SU-DHL-6 (cell line): ENCODE data around the gene TNNC1.

Experiments
- EZH2phosphoT487 ChIP-seq: fragments of 200-600 bp; sonication (generic), shearing (Covaris generic); conservative IDR thresholded peaks from 2 replicates; pipeline ENCODE4 v1.6.1; 2018; ENCODE audit warnings: mild to moderate bottlenecking, antibody characterized with exemption, low read length, moderate library complexity, mixed read lengths
- TF ChIP-seq, protein P1 (sequence below): fragments of 200-600 bp; sonication (generic); IDR thresholded peaks from one replicate; pipeline ENCODE4 v1.5.1; 2017; ENCODE audit warnings: antibody characterized with exemption, mild to moderate bottlenecking, low read length, moderate library complexity; ENCODE audit not compliant: insufficient read depth, poor library complexity, severe bottlenecking

DNA sequence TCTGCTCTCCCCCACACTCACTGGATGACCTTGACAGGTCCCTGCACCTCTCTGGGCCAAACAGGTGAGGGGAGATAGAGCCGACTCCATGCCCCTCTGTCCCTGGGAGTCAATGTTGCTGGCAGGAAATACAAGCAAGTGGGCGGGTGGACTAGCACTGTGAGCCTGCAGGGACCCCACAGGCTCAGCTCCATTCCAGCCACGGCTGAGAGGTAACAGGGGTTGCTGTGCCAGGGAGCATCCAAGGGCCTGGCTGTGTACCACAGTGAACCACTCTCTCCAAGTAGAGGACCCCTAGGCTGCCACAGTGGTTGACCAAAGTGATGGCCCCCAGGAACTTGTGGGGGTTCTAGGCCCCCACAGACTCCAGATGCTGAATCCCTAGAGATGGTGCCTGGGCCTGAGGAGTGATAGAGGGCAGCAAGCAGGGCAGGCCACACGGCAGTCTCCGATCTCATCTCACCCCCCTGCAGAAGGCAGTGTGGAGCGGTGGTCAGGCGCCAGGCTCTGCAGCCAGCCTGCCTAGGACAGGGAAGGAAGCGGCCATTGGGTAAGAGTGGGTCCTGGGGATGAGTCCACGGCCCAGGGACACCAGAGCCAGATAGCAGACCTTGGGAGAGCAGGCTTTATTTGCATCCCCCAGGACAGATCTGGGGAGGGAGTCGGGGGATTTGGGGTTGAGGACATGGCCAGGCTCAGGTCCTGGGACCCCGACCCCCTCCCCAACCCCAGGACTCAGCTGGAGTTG lies 3.2 kb downstream of the TNNC1 start:
- no peak for TF ChIP-seq EZH2phosphoT487
- TF ChIP-seq, protein P1, sequence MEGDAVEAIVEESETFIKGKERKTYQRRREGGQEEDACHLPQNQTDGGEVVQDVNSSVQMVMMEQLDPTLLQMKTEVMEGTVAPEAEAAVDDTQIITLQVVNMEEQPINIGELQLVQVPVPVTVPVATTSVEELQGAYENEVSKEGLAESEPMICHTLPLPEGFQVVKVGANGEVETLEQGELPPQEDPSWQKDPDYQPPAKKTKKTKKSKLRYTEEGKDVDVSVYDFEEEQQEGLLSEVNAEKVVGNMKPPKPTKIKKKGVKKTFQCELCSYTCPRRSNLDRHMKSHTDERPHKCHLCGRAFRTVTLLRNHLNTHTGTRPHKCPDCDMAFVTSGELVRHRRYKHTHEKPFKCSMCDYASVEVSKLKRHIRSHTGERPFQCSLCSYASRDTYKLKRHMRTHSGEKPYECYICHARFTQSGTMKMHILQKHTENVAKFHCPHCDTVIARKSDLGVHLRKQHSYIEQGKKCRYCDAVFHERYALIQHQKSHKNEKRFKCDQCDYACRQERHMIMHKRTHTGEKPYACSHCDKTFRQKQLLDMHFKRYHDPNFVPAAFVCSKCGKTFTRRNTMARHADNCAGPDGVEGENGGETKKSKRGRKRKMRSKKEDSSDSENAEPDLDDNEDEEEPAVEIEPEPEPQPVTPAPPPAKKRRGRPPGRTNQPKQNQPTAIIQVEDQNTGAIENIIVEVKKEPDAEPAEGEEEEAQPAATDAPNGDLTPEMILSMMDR: no peak
